Pancreas (tissue), 10 donors: ENCODE measurements around the gene ARHGAP33. TPM values are rescaled to one million over a fixed set of nuclear protein-coding genes. Genes with fewer than 3 reads are reported as not detected.
"Not testable (repeated sequence)": the region's sequence is repeated elsewhere in the genome, so short reads cannot be mapped to it uniquely, and the experiment has no call there.

Experiments
- ATAC-seq, 4 donors: fragments of 200-7000 bp; cut with Tn5 transposase; one replicate each; pipeline versions ENCODE4 v1.8.0 to v1.9.1; 2020; ENCODE audit warnings: mild to moderate bottlenecking in 4 of 4, moderate library complexity in 4 of 4
- DNase-seq, 6 donors: peaks; one replicate each; pipeline ENCODE4 v3.0.0-alpha.2; 2020
- FAIRE-seq: peaks from 2 replicates; lab custom pipeline; 2012; peaks lifted over from hg19 to GRCh38; lab: Jason Lieb, UNC
- H3K27ac ChIP-seq, 4 donors: fragments of 200-600 bp; sonication (generic); 1 replicate in 3 of 4; 2 replicates in 1 of 4; pipeline versions ENCODE4 v1.5.0 to v1.8.0; 2020
- H3K27me3 ChIP-seq, 4 donors: fragments of 200-600 bp; one replicate each; pipeline ENCODE4 v1.8.0; 2021
- H3K36me3 ChIP-seq, 3 donors: fragments of 200-600 bp; sonication (generic) in 1 of 3; one replicate each; pipeline versions ENCODE4 v1.5.0 to v1.8.0; 2020 to 2021
- H3K4me1 ChIP-seq, 3 donors: fragments of 200-600 bp; one replicate each; pipeline ENCODE4 v1.8.0; 2021
- H3K4me3 ChIP-seq, 4 donors: fragments of 200-600 bp; sonication (generic) in 2 of 4; one replicate each; pipeline versions ENCODE4 v1.5.0 to v1.8.0; 2020 to 2021
- H3K9me3 ChIP-seq, 4 donors: fragments of 200-600 bp; one replicate each; pipeline ENCODE4 v1.8.0; 2021
- WGBS, 2 donors: extraction: QIAGEN DNeasy Blood & Tissue Kit; methylation state at CpG; one replicate each; pipeline ENCODE4 v1.1.7; 2013; 5-methylcytosine and 5-hydroxymethylcytosine counted together
- intact Hi-C, 3 donors: fragments of 100-400 bp; cut with DNase I; formaldehyde crosslinking; loops; one replicate each; pipeline versions ENCODE4 v1.11.1 to v1.14.2; 2022
- polyA plus RNA-seq, 2 donors: library from polyadenylated mRNA; stranded (reverse); fragments of 200-250 nt; gene quantifications; one replicate each; pipeline ENCODE4 v1.2.3, GENCODE V29; 2013
- total RNA-seq, 6 donors: library from RNA; stranded (reverse); fragmentation: NEBNext Ultra II Directional in 4 of 6; extraction: Animal tissue kit (Norgen Biotek cat#: 25700) in 4 of 6; gene quantifications; one replicate each; pipeline versions ENCODE4 v1.2.1 to v1.2.4, GENCODE V29; 2021 to 2023
- TF ChIP-seq, protein P1 (sequence below), 4 donors: fragments of 200-600 bp; sonication (generic) in 3 of 4; IDR thresholded peaks; one replicate each; pipeline versions ENCODE4 v1.5.0 to v1.8.0; 2021; ENCODE audit warnings: antibody characterized with exemption in 4 of 4
- donor health status: healthy with polysubstance abuse.
- donor health status: DM: no; HTN: no; CAD: no; lungs with moderate emphysema.
- donor health status: DM: no; HTN: no; CAD: no.
- donor health status: control.
- donor health status: control.
- donor health status: Bipolar disorder and iron deficiency.
- donor health status: DM: yes; HTN: yes; CAD: no.
- donor health status: DM: no; HTN: no; CAD: no.
- donor health status: DM: no; HTN: no; CAD: no.
- donor health status: DM: yes; HTN: yes; CAD: no.

Gene ARHGAP33
- total and polyA plus RNA-seq, 8 donors, result 2.7 to 39.6 (median 10.0) TPM

DNA sequence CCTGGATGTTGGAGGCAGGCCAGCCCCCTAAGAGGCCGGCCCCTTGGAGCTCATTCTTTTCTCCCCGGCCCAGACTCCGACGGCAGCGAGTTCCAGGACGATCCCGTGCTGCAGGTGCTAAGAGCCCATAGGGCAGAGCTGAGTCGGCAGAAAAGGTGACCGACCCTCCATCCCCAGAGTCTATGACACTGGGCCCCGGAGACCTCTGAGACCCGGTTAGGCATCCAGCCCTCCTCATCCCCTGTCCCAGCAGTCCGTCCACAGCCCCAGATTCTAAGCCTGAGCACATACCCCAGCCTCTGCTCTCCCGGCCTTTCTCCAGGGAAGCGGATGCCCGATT, 7.3 kb upstream of the ARHGAP33 start:
- intact Hi-C loops, result no loop called here
- FAIRE-seq, result no peak

DNA sequence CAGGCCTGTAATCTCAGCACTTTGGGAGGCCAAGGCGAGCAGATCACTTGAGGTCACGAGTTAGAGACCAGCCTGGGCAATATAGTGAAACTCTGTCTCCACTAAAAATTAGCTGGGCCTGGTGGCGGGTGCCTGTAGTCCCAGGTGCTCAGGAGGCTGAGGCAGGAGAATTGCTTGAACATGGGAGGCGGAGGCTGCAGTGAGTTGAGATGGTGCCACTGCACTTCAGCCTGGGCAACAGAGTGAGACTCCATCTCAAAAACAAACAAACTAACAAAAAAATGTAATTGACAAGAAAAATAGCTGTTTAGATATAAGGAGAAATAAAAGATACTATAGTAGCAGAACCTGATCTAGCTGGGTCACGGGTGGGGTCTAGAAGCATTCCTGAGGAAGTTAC, 3.0 kb upstream of the ARHGAP33 start:
- 93 to 96% methylated on average over 5 of the region's 5 CpGs for WGBS, 2 donors
- H3K27ac ChIP-seq, H3K4me3 ChIP-seq, H3K9me3 ChIP-seq, H3K36me3 ChIP-seq, DNase-seq, intact Hi-C loops, ATAC-seq, H3K27me3 ChIP-seq, FAIRE-seq, H3K4me1 ChIP-seq: not testable (repeated sequence)

More for the DNA sequence above, 7.3 kb upstream of the ARHGAP33 start:
- TF ChIP-seq, protein P1, sequence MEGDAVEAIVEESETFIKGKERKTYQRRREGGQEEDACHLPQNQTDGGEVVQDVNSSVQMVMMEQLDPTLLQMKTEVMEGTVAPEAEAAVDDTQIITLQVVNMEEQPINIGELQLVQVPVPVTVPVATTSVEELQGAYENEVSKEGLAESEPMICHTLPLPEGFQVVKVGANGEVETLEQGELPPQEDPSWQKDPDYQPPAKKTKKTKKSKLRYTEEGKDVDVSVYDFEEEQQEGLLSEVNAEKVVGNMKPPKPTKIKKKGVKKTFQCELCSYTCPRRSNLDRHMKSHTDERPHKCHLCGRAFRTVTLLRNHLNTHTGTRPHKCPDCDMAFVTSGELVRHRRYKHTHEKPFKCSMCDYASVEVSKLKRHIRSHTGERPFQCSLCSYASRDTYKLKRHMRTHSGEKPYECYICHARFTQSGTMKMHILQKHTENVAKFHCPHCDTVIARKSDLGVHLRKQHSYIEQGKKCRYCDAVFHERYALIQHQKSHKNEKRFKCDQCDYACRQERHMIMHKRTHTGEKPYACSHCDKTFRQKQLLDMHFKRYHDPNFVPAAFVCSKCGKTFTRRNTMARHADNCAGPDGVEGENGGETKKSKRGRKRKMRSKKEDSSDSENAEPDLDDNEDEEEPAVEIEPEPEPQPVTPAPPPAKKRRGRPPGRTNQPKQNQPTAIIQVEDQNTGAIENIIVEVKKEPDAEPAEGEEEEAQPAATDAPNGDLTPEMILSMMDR (IDR thresholded peaks at IDR 0.05), result no peak
- Histone ChIP-seq H3K4me1 (peaks cover 0 to 3% (median 0%) of the 10 kb centered on the region in 3 donors), H3K9me3 (no peaks in the 10 kb centered on the region), H3K27me3 (no peaks in the 10 kb centered on the region), H3K4me3 (no peak overlapping the region), H3K36me3 (no peaks in the 10 kb centered on the region), H3K27ac (no peak overlapping the region)
- 43 to 44% methylated on average over 15 of the region's 15 CpGs for WGBS, 2 donors
- ATAC-seq, result no peak
- no peak for DNase-seq

DNA sequence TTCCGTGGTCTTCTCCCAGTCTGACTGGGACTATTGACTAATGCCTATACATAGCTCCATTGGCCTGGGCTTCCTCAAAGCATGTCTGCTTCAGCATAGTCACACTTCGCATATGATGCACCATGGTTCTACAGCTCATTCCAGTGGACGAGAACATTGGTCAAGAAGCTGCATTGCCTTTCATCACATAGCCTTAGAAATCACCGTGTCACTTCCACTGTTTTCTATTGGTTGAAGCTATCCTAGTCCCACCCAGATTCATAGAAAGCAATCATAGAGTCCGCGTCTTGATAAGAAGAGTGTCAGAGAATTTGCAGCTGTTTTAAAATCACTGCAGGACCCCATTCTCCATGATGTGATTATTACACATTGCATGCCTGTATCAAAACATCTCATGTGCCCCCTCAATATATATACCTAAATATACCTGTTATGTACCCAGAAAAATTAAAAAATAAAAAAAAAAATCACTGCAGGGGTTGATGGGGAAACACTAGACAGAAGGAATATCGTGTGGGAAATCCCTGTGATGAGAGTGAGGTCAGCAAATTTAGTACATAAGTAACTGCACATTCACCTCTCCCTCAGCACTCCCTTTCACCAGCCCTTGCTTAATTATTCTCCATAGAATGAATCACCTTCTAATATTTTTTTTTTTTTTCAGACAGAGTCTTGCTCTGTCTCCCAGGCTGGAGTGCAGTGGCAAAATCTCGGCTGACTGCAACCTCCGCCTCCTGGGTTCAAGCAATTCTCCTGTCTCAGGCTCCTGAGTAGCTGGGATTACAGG, 2.2 kb upstream of the ARHGAP33 start:
- WGBS, 2 donors, result 40 to 46% methylated on average over 9 of the region's 9 CpGs
- no peak for ATAC-seq
- TF ChIP-seq, protein P1 (IDR thresholded peaks at IDR 0.05), result no peak

DNA sequence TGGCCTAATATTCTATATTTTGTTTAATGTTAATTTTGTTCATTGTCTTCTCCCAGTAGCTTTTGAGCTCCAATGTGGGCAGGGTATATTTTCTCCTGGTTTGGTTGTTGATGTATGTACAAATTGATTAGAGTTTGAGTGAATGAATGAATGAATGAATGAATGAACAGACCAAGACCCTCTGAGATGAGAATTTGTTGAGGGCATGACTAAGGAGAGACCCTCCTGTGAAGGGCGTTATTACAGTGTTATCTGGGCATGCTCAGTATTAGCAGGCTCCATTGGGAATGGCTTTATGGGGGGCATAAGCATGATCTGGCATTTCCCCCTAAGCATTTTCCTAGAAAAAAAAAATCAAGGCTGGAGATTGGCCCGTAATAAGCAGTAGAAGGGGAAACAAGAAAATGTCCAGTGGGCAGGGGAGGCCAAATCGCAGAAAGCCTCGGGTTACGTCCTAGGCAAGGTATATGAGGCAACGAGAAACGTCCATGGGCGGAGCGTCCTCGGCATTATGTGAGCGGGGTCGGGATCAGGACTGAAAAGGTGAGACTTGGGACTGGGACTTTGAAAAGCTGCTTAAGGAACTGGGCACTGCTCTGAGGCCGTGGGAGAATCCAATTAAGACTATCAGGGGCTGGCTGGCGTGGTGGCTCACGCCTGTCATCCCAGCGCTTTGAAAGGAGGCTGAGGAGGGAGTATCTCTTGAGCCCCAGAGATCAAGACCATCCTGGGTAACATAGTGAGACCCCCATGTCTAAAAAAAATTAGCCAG, 904 bp upstream of the ARHGAP33 start:
- H3K4me1 ChIP-seq, result no peaks in the 10 kb centered on the region
- no peak overlapping the region for H3K27ac ChIP-seq
- no peaks in the 10 kb centered on the region for H3K9me3 ChIP-seq
- TF ChIP-seq, protein P1 (IDR thresholded peaks at IDR 0.05), result no peak
- intact Hi-C loops, result no loop called here
- DNase-seq (peak in 2 of 6 donors; percentile 32 to 57), FAIRE-seq (no peak), ATAC-seq (no peak)
- H3K4me3 ChIP-seq, result peak overlapping the region in 2 of 4 donors; percentile 70 to 80
- H3K27me3 ChIP-seq, result no peaks in the 10 kb centered on the region
- no peaks in the 10 kb centered on the region for H3K36me3 ChIP-seq
- 20 to 32% methylated on average over 16 of the region's 16 CpGs for WGBS, 2 donors

More for the DNA sequence above, 2.2 kb upstream of the ARHGAP33 start:
- H3K4me1 ChIP-seq, result no peaks in the 10 kb centered on the region
- no peak for FAIRE-seq
- no peaks in the 10 kb centered on the region for H3K36me3 ChIP-seq
- DNase-seq, result no peak
- no peak overlapping the region for H3K4me3 ChIP-seq
- H3K27ac ChIP-seq, result no peak overlapping the region
- intact Hi-C loops, result no loop called here
- H3K27me3 ChIP-seq, result no peaks in the 10 kb centered on the region
- H3K9me3 ChIP-seq, result no peaks in the 10 kb centered on the region

DNA sequence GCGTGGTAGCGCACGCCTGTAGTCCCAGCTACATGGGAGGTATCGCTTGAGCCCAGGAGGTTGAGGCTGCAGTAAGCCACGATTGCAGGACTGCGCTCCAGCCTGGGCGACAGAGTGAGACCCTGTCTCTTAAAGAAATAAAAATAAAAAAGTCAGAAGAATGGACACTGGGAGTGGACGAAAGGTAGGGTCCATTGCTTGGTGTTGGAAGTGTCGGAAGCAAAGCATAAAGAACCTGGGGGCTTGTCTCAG, 392 bp upstream of the ARHGAP33 start:
- DNase-seq (no peak), ATAC-seq (peak; percentile 2 to 28 (median 18)), FAIRE-seq (no peak)
- intact Hi-C loops, result no loop called here
- peak overlapping the region in 3 of 4 donors; percentile 70 to 95 (median 80) for H3K4me3 ChIP-seq
- no peaks in the 10 kb centered on the region for H3K4me1 ChIP-seq
- H3K36me3 ChIP-seq, result no peaks in the 10 kb centered on the region
- TF ChIP-seq, protein P1 (IDR thresholded peaks at IDR 0.05), result no peak
- H3K27ac ChIP-seq, result no peak overlapping the region
- H3K9me3 ChIP-seq, result no peaks in the 10 kb centered on the region
- H3K27me3 ChIP-seq, result no peaks in the 10 kb centered on the region
- WGBS, 2 donors, result 6 to 17% methylated on average over 9 of the region's 9 CpGs
